HG03196 (cell line): ENCODE measurements around the gene TP53RK.
"Not testable (repeated sequence)": the region's sequence is repeated elsewhere in the genome, so short reads cannot be mapped to it uniquely, and the experiment has no call there.

Experiments
- ATAC-seq: cut with Tn5 transposase; IDR thresholded peaks from one replicate; pipeline ENCODE4 v1.9.1; 2021; ENCODE audit not compliant: unreplicated experiment

The TP53RK gene

GRCh38 chr20:46683939-46684750 lies 5.1 kb downstream of the TP53RK start:
- ATAC-seq, result no peak

DNA sequence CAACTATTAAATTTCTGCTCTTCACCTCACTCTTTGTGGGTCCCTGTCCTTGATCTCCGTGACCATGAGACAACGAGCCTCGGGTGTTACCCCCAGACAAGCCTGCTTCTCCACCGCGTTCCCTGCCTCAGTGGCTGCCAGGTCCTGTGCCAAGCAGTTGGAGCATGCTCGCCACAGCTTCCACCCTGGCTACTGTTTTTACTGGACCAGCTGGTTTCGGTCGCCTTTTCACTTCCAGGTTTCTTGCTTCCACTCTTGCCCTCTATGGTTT lies 5.6 kb downstream of the TP53RK start:
- no peak for ATAC-seq

GRCh38 chr20:46683011-46683667 lies 6.1 kb downstream of the TP53RK start:
- ATAC-seq, result no peak

GRCh38 chr20:46682063-46682821 lies 7.0 kb downstream of the TP53RK start:
- ATAC-seq, result no peak

DNA sequence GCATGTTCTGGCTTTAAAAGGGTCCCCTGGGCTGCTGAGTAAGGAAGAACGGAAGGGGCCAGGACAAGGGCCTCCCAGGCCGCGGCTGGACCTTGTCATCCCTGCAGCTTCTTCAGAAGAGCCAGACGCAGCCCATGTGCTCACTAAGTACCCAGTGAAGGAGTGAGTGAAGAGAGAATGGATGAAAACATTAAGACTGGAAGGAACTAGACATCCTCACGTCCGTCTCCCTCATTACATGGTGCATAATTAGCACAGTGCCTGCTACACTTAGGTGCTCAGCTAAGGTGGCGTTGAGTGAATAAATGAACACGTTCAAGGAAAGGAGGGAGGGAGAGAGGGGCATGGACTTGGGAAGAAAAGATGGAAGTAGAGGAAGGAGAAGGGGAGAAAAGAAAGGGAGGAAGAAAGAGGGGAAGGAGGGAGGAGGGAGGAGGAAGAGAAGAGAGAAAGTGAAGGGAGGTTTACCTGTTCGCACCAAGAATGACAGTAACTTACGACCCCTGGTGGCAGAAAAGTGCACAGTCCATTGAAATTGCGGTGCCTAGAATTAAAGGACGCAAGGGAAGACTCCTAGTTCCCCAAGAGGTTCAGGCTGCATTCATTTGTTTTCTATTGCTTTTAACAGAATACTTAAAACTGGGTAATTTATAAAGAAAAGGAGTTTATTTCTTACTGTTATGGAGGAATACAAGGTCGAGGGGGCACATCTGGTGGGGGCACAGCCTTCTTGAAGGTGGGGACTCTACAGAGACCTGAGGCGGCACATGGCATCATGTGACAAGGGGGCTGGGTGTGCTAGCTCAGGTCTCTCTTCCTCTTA lies 8.0 kb downstream of the TP53RK start:
- ATAC-seq, result no peak

- ATAC-seq, result no peak
Observed at GRCh38 chr20:46680684-46681031, 8.6 kb downstream of the TP53RK start.

- ATAC-seq, result no peak
Observed at GRCh38 chr20:46678516-46678915, 10.7 kb downstream of the TP53RK start.

DNA sequence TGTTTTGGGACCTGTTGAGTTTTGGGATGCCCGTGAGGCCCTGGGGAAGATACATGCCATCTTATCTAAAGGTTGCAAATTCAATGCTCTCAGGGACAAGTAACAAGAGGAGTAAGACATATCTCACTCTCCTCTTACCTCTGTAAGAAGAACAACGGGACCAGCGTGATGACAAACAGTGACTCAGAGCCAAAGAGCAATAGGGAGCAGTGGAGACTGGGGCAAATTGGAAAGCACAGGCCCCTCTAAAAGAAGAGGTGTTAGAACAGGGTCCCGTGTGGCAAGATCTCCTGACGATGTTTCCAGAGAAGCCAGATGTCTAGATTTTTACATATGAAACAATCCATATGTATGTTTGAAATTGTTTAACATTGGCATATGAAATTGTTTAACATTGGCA lies 11.6 kb downstream of the TP53RK start:
- ATAC-seq, result no peak

DNA sequence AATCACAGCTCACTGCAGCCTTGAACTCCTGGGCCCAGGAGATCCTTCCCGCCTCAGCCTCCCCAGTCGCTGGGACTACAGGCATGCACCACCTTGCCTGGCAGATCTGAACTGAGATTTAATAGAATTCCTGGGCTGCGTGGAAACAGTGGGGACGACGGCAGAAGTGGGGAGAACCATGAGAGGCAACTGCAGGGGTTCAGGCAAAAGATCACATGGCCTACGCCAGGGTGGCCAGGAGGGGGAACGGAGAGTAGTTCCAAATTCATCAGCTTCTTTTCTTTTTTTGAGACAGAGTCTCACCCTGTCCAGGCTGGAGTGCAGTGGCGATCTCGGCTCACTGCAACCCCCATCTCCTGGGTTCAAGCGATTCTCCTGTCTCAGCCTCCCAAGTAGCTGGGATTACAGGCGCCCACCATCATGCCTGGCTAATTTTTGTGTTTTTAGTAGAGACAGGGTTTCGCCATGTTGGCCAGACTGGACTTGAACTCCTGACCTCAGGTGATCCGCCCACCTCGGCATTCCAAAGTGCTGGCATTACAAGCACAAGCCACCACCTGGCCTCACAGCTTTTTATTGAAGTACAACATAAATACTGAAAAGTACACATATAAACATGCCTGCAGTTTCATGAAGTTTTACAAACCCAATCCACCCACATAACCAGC lies 12.5 kb downstream of the TP53RK start:
- not testable (repeated sequence) for ATAC-seq

- no peak for ATAC-seq
Observed at GRCh38 chr20:46674253-46675083, 14.8 kb downstream of the TP53RK start.

- ATAC-seq, result no peak
Observed at GRCh38 chr20:46673394-46674252, 15.6 kb downstream of the TP53RK start.

DNA sequence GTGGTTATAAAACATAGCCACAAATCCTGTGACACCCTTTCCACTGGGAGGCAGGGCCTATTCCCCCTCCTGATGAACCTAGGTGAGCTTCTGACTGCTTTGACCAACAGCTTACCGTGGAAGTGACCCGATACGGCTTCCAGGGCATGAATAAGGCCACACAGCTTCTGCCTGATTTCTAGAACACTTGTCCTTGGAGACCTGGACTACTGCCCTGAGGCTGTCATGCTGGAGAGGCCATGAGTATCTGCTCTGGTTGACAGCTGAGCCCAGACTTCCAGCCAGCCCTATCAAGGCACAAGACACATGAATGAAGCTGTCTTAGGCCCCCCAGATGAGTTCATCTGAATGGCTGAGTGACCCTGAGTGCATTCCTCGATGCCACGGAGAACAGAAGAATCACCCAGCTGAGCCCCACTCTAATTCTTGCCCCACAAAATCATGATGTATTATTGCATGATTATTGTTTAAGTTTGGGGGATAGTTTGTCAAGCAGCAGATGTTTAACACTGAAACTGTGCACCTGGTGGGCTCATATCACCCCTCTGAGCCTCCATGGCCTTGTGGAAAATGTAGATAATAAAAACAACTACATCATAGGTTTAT lies 16.6 kb downstream of the TP53RK start:
- ATAC-seq, result no peak

GRCh38 chr20:46671866-46672542 lies 17.2 kb downstream of the TP53RK start:
- ATAC-seq, result no peak

GRCh38 chr20:46670585-46671584 lies 18.4 kb downstream of the TP53RK start:
- no peak for ATAC-seq

GRCh38 chr20:46670228-46670584 lies 19.0 kb downstream of the TP53RK start:
- no peak for ATAC-seq

DNA sequence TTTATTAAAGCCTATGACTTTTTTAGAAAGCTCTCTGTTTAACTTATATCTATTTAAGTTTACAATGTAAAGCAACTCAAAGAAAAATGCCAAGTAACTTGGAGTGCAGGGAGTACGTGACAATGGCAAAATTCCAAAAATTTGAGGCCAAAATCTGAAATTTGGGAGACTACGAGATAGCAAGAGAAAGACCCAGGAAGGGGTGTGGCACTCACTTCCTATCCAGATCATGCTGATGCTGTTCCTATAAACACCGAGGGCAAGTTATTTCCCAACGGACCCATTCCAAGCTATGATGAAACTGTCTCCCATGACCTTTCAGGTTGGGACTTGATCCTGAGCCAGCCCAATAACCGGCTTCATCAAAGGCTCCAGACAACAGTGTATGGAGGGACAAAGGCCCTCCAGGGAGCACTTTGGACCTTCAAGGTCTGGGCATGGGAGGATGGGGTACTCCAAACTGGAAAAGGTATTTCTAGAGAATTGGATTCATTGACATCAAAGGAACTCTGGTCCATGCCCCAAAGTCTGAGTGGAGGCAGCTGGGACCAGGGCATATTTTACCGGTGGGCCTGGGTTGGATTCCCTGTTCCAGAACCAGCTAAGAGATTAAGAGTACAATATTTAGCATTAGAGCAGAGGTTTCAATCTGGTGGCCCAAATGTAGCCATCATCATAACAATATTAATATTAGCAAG lies 22.3 kb downstream of the TP53RK start:
- no peak for ATAC-seq
